Fibroblast of villous mesenchyme (primary cell): Measurements from ENCODE around the gene HOXB5. TPM values are rescaled to one million over a fixed set of nuclear protein-coding genes. Genes with fewer than 3 reads are reported as not detected.

ENCODE experiments used
- DNase-seq: peaks from one replicate; pipeline ENCODE4 v3.0.0-alpha.2; 2010; ENCODE audit warnings: low read depth
- H3K4me3 ChIP-seq: 2 replicates; pipeline ENCODE4 v1.5.1; 2011; ENCODE audit warnings: low read depth, mild to moderate bottlenecking, low read length
- CTCF ChIP-seq: IDR thresholded peaks from 2 replicates; pipeline ENCODE4 v1.5.1; 2012; ENCODE audit warnings: low read depth, mild to moderate bottlenecking, low read length; ENCODE audit not compliant: insufficient read depth
- total RNA-seq: library from RNA; depleted of rRNA; stranded (reverse); fragments of >200 nt; gene quantifications from 2 replicates; pipeline ENCODE4 v1.2.3, GENCODE V29; 2012

The HOXB5 gene
- total RNA-seq, 1 donor = 0.43 TPM

GRCh38 chr17:48618256-48618896, 24.8 kb upstream of the HOXB5 start:
- peak; percentile 79 for DNase-seq
- peak; percentile 94 for TF ChIP-seq CTCF
- no peak overlapping the region for H3K4me3 ChIP-seq

- no peak for DNase-seq
- no peak overlapping the region for H3K4me3 ChIP-seq
- TF ChIP-seq CTCF = no peak
These were observed 24.1 kb upstream of the HOXB5 start for GRCh38 chr17:48617471-48618255.

- no peak for TF ChIP-seq CTCF
- H3K4me3 ChIP-seq = no peak overlapping the region
- DNase-seq = no peak
These were observed 23.3 kb upstream of the HOXB5 start for GRCh38 chr17:48616717-48617470.

GRCh38 chr17:48615963-48616716, 22.6 kb upstream of the HOXB5 start:
- no peak for DNase-seq
- TF ChIP-seq CTCF = no peak
- H3K4me3 ChIP-seq = no peak overlapping the region

GRCh38 chr17:48615047-48615962, 21.7 kb upstream of the HOXB5 start, which contains the start of gene HOXB8:
HOXB8 (minus strand) TSS chr17:48615292; CDS start chr17:48614704, 588 bp downstream.
- H3K4me3 ChIP-seq = no peak within 1 kb of the TSS
- no peak for DNase-seq

More at GRCh38 chr17:48615047-48615962, 21.7 kb upstream of the HOXB5 start, which contains the start of gene HOXB8:
- TF ChIP-seq CTCF = no peak
